Putamen (tissue), 1 donor: Measurements from ENCODE around the gene TOMM6.
"Not testable (repeated sequence)": the region's sequence is repeated elsewhere in the genome, so short reads cannot be mapped to it uniquely, and the experiment has no call there.

Experiments used
- DNase-seq: peaks from one replicate; pipeline ENCODE4 v3.0.0-alpha.2; 2016; ENCODE audit warnings: low spot score

TOMM6 gene

DNA sequence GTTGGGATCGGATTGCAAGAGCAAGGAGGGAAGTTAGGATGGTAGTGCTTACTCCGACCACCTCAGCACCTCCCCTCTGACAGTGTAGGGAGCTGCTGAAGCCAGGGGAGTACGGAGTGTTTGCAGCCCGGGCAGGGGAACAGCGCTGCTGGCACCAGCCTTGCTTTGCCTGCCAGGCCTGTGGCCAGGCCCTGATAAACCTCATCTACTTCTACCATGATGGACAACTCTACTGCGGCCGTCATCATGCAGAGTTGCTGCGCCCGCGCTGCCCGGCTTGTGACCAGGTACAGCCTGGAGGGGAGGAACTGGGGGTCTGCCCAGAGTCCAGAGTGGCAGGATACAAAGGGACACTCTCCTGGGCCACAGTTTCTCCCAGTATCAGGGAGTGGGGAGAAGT lies 2.2 kb upstream of the TOMM6 start:
- no peak for DNase-seq

DNA sequence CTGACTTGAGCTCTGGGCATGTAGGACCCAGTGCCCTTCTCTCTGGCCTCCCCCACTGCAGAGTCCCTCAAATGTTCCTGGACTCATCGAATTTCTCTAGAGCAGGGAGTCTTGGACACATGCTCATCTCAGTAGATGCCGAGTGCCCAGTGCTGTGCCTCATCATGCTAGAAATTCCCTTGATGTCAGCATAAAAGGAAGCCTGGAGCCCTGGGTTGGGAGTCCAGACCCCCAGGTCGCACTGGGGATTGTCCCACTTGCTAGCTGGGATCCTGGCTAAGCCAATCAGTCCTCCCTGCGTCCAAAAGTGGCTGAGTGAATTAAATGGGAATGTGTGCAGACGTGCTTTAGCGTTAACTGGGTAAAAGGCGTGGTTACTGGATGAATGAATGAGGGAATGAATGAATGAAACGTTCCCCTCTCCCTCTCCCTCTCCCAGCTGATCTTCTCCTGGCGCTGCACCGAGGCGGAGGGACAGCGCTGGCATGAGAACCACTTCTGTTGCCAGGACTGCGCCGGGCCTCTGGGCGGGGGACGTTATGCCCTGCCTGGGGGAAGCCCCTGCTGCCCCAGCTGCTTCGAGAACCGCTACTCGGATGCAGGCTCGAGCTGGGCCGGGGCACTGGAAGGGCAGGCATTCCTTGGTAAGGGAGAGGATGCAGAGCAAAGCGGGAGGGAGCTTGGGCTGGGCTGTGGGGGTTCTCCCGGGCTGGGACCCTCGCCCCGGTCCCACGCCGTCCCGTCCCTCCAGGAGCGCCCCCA lies 1.6 kb upstream of the TOMM6 start:
- DNase-seq, result no peak

DNA sequence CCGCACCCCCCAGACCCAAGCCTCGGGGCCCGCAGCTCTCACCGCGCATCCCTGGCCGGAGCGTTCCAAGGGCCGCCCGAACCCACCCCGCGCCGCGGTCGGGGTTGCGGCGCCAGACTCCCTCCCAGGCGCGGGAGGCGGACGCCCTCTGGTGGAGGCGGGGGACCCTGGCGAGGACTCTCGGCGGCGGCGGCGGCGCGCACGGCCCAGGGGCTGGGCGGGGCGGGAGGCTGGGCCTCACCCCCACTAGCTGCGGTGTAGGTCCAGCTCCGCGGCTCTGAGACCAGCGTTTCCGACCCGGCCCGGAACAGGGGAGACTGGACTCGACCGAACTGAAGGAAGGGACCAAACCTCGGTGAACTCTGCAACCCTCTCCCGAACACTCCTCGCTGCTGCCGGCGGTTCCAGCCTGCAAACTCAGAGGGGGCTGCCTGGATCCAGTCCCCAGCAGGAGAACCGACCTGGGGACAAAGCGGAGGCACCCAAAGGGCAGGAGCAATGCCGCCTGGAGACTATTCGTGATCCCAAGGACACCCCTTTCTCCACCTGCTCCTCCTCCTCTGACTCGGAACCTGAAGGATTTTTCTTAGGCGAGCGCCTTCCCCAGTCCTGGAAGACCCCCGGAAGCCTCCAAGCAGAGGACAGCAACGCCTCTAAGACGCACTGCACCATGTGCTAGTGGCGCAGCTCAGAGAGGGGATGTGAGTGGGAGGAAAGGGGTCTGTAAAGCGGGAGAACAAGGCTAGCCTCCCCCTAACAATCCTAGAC lies 859 bp upstream of the TOMM6 start:
- DNase-seq, result peak; percentile 89

DNA sequence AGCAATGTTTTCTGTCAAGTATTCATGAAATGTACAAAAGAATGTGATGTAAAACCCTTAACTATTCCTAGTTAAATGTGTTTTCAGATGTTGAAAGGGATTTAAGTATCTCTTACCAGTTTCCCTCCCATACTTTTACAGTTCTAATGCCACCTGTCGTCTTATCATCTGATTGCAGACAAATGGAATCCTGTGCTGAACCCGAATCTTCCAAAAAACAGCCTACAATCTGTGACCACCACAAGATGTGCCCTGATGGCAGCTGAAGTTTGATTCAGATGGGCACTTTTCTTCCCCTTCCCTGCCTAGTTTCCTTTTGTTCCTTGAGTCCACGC lies 1.9 kb downstream of the TOMM6 start:
- no peak for DNase-seq

DNA sequence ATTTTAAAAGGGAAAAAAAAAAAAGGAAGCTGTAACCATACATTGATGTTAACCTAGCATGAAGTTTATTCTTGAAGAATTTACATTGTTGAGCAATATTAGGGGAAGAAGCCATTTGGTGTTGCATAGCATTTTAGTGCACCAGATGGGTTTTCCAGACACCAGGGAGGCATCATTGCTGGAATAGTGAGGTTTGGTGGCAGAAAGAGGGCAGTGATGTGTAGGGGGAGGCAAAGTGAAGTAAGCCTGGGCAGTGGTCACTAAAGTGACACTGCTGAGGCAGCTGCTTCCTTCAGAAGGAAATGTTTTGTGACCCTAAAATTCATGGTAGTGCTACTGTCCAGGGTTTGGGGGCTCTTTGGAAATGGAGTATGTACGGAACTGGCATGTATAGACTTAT lies 2.6 kb downstream of the TOMM6 start:
- no peak for DNase-seq

DNA sequence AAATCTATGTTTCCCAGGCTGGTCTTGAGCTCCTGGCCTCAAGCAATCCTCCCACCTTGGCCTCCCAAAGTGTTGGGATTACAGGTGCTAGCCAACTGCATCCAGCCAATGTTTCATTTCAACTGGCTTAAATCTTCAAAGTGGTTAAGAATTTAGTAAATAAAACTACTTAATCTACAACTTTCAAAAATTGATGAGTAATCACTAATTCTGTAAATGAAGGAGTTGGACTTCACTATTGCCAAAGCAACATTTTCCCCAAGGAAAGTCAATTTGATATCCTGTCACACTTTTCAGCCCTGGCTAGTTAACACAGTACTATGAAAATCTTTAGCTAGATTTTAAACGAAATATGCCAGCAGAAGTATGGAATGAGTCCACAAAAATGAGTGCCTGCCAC lies 3.8 kb downstream of the TOMM6 start:
- no peak for DNase-seq

DNA sequence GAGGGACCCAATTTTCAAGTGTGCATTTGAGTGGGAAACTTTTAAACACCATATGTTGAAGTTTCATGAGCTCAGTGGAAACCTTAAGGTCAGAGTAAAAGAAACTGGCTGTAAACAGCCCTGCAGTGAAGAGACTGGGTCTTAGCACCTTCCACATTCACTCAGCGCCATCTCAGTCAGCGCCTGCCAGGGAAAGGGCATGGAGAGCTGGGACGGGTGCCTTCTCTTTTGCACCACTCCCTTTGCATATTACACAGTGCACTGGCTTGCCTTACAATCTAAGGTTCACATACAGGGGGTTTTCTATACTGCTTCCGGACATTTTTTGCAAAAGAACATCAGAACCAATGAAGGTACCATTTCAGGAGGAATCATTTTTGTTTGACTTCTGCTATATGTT lies 4.5 kb downstream of the TOMM6 start:
- DNase-seq, result no peak

DNA sequence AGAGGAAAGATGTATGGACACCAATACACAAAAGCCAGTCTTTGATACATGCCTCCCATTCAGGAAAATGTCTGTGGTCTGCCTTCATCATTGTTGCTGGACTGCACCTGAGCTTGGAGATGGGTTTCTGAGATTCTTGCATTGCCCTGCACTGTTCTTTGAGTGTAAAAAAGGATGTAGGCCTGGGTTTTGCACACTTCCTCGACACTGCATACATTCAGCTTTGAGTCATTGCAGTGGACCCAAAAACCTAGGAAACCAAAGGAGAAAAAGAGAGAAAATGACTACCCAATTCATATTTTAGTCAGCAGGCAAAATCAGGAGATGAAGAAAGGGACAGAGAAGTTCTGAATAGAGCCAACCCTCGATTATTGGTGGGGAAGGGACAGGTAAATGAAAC lies 9.0 kb downstream of the TOMM6 start:
- DNase-seq, result no peak

DNA sequence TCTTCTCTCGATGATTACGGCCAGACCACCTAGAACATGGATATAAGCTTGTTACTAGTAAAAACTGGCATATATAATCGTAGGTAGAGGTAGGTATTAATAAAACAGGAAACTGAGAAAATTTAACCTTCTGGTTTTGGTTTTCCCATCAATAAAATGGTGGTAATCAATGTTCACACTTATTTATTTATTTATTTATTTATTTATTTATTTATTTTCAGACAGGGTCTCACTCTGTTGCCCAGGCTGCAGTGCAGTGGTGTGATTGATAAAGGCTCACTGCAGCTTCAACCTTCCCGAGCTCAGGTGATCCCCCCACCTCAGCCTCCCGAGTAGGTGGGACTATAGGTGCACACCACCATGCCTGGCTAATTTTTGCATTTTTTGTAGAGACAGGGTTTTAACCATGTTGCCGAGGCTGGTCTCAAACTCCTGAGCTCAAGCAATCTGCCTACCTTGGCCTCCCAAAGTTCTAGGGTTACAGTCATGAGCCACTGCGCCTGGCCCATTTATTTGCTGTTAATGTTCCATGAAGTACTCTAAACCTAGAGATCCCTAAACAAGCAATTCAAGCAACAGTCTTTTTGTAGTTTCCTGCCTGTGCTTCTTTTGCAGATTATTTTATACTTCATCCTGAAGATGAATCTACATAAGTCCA lies 11.5 kb downstream of the TOMM6 start:
- no peak for DNase-seq

DNA sequence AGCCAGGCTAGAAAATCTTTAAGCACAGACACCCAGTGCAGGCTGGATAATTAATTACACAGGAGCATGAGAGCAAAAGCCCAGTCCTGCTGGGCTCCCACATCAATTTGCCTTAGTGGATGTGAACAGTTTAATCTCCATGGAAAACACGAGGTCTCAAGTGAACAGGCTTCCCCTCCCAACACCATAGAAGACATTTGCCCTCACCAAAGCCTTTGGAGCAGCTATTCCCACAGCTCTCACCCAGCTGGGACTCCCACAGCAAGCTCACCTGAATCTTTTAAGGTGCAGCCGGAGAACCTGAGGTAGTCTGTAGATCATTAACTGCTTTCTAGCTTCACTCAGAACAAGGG lies 12.0 kb downstream of the TOMM6 start:
- DNase-seq, result no peak

DNA sequence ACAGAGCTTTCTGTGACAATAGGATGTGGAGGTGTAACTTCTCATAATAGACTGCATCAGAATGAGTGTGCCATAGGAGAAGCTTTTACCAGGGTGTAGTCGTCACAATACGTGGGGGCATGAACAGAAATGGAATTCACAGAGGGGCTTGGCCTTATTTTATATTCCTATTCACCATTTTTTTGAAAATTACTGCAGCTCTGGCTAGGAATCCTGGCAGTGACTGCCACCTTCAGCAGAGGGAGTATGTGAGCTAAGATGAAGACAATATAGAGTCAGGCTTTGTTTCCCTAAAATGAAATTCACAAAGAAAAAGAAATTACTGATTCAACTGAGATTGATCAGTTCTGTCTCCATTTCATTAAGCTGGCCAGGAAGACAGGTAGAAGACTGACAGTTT lies 13.9 kb downstream of the TOMM6 start:
- peak; percentile 72 for DNase-seq

DNA sequence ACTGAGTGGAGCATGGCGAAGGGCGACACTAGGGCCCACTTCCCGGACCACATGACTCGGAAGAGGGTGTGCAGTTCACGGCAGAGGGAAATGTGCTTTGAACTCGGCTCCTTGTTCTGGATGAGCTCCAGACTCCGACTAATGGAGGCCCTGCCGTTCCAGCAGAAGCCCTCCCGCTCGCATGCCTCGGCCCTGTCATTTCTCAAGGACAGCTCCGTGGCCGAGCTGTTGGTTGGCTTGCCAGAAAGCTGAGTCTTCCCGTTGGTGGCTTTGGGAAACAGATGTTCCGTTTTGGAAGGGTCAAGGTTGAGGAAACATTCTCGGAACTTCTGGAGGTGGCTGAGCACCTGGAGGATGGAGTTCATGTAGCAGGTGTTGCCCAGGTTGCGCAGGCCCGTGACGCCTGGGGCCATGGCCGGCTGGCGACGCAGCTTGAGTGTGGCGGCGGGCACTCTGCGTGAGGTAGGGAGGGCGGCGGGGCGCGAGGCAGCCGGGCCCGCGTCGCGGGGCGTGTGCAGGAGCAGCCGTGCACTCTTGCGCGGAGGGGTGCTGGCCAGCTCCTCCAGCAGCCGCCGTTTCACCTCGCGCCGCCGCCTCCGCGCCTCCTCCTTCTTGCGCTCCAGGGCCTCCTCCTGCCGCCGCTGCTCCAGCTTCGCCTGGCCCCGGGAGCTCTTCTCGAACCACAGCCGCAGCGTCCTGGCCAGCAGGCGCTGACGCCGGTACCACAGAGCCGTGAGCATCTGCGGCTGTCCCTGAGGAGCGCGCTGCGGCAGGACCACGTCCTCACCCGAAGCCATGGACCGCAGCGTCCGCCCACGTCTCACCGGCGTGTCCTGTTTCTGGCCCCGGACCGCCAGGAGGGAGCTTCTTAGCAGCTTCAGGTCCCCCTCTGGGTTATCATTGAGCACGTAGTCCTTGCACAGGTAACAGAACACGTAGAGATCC lies 18.6 kb downstream of the TOMM6 start:
- no peak for DNase-seq

DNA sequence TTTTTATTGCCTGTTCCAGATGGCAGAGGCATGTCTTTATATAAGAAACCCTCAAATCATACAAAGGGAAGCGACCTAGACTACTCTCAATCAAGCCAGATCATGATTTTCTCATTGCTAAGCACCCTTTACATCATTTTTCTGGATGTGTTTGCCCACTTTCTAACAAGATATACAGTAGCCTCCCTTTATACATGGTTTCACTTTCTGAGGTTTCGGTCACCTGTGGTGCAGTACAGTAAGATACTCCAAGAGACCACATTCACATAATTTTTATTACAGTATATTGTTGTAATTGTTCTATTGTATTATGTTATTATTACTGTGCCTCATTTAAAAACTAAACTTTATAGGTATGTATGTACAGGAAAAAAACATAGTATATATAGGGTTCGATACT lies 23.6 kb downstream of the TOMM6 start:
- no peak for DNase-seq

DNA sequence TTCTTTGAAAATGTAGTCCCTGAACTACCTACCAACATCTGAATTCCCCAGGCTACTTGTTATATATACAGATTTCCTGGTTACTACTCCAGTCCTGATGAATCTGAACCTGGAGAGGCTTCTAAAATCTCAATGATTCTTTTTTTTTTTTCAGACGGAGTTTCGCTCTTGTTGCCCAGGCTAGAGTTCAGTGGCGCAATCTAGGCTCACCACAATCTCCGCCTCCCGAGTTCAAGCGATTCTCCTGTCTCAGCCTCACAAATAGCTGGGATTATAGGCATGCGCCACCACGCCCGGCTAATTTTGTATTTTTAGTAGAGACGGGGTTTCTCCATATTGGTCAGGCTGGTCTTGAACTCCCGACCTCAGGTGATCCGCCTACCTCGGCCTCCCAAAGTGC lies 24.5 kb downstream of the TOMM6 start:
- DNase-seq, result not testable (repeated sequence)

DNA sequence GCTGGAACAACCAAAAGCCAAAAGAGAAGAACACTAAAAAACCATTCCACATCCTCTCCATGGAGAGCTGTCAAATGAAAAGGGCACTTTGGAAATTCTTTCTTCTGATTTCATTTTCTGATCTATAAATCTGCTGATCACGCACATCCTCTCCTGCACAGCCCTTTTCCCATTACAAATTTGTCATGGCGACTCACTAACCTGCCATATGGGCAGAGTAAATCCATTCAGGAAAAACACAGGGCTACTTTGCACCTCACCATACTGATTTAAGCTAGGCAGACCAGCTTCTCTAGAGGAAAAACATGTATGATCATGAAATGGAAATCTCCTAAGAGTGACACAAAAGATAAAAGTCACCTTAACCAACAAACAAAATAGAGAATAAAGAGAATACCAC lies 26.0 kb downstream of the TOMM6 start:
- no peak for DNase-seq

DNA sequence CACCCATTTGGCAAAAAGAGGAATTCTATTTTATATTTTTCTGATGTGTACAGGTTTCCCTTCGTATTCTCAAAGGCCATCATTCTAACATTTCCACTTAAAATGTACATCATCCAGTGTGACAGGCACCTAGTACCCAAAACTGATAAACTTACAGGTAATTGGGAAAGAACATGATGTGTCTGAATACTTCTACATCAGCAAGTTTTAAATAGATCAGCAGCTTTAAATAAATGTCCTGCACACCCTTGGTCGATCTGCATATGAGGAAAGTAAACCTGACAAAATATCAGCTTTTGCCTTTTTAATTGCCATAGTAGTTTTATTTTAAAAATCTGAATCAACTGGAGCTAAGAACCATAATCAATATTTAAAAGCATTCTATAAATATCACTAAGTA lies 26.5 kb downstream of the TOMM6 start:
- DNase-seq, result no peak

DNA sequence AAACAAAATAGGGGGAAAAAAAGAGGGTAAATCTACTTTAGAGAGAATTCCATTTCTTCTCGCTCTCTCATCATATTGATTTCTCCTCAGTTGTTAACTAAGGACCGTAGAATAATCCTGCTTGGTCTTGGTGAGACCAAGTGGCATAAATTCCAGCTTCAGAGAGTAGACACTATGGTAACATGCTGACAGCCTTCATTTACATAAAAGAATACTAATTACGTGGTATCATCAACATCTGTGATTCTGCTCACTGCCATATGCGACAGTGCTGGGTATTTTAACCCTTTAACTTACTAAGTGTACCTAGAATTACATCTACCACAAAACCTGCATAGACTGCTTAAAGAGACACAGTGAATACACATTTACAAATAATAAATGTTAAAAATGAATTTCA lies 27.1 kb downstream of the TOMM6 start:
- DNase-seq, result no peak

DNA sequence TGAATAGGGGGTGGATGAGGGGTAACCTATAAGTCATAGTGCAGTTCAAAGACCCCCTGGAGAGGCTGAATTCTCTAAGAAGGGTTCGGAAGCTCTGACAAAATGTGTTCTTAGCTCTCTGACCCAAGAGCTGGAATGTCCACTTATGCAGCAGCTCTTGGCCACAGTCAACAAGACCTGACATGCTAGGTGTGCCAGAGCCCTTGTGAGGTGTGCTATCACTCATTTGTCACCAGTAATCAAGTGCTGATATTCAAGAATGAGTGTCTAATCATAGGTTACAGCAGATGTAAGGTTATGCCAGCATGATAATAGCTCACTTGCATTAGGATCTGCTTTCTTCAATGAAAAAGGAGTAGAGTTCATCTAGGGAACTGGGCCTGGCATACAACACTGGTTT lies 28.1 kb downstream of the TOMM6 start:
- no peak for DNase-seq

DNA sequence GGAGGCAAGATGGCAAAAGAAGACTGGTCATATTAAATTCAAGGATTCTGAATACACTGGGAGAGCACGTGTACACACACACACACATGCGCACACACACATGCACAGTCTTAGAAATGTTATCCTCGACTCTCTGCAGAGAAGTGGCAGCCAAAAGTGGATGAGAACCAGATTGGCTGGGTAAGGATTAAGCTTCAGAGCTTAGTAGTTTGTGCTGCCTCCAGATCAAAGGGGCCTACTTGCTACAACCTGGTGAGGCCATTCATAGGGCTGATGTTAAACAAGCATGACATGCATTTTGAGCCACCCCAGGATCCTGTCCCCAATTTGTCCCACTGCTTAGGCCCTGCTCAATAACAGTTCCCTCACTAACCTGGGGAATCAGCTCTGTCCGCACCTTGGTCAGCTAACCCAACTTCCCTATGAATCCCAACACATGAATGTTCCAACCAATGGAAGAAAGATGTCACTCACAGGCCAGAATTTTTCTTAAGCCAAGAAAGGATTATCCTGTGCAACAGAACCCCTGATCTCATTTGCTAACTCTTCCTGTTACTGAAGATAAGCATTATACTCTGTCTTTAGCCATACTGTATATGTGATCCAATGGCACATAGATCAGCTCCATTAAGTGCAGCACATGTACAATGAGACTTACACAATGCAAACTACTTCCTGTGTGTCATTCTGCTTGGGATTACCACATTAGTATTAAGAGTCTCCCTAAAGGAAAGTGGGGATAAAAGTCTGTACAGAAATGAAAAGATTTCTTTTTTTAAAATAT lies 31.0 kb downstream of the TOMM6 start:
- no peak for DNase-seq

DNA sequence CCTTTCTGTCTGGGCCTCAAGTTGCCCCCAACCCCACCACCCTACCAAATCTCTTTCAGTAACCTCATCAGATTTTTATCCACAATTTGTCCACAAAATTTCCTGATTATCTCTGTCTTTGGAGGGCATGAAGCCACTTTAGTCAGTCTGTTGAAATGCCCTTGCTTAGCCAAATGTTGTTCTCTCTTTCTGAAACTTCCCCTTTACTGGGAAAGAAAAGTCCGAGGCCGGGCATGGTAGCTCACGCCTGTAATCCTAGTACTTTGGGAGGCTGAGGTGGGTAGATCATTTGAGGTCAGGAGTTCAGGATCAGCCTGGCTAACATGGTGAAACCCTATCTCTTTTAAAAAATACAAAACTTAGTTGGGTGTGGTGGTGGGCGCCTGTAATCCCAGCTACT lies 33.8 kb downstream of the TOMM6 start:
- DNase-seq, result no peak

DNA sequence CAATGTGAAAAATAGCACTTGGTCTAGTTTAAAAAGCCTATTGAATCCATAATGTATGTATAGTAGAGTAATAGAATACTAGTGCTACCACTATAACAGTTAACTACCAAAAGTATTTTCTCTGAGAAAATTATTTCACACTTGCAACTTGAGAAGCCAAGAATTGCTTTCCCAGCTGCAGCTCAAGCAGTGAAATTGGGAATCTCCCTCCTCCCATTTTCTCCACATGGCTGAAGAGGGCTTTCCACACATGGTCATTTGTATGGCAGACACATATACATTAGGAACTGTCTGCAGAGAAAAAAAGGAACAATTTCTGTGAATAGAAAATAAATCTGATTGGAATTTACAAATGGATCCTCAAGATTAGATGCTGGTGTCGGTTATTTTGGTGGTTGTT lies 34.5 kb downstream of the TOMM6 start:
- no peak for DNase-seq

DNA sequence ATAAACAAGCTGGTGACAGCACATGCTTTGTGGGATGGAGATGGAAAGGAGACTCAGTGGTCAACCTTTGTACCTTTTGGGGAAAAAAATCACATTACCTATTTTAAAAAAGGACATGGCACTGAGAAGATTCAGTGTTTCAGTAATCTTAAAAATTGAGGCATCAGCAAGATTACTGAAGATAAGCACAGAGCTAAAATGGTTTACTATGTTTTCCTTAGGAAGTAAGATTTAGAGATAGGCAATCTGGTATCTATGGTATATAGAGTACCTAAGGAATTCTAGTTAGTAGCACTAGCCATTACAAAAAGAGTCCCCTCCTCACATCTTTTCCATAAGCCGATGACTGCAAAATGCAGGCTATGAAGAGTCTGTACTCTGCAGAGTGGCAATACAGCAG lies 35.7 kb downstream of the TOMM6 start:
- no peak for DNase-seq
